ENCODE data around the gene ERMP1.

GRCh38 chr9:5736563-5737346 lies 96.2 kb downstream of the ERMP1 start:
- TF ChIP-seq CTCF (IDR thresholded peaks at IDR 0.05; ENCODE audit: poor library complexity, severe bottlenecking) (no peak), POLR2AphosphoS5 (IDR thresholded peaks at IDR 0.05) (no peak), EZH2 (IDR thresholded peaks at IDR 0.05; ENCODE audit: borderline replicate concordance, insufficient read depth, low read length, poor library complexity, severe bottlenecking) (no peak), REST (IDR thresholded peaks at IDR 0.05; ENCODE audit: borderline replicate concordance) (no peak)
